SU-DHL-6 (cell line): ENCODE measurements around the gene VWCE.
"Not testable (repeated sequence)": the region's sequence is repeated elsewhere in the genome, so short reads cannot be mapped to it uniquely, and the experiment has no call there.

Experiments
- H2AFZ ChIP-seq: fragments of 200-600 bp; sonication (generic); 2 replicates; pipeline ENCODE4 v1.6.1; 2014; ENCODE audit warnings: low read depth, mild to moderate bottlenecking, moderate library complexity, mixed read lengths, antibody characterized with exemption, low read length; ENCODE audit not compliant: severe bottlenecking
- H3F3A ChIP-seq: fragments of 200-600 bp; shearing (Covaris generic); 2 replicates; pipeline ENCODE4 v1.6.0; 2016; ENCODE audit warnings: antibody characterized with exemption, mild to moderate bottlenecking; ENCODE audit not compliant: insufficient read depth
- H3K27ac ChIP-seq: fragments of 200-600 bp; sonication (generic); 2 replicates; pipeline ENCODE4 v1.5.1; 2016; ENCODE audit warnings: low read depth, mild to moderate bottlenecking, low read length, moderate library complexity, mixed read lengths
- H3K27me3 ChIP-seq: fragments of 200-600 bp; sonication (generic), shearing (Covaris generic); 2 replicates; pipeline ENCODE4 v1.6.0; 2014; ENCODE audit warnings: mild to moderate bottlenecking, low read length
- H3K36me3 ChIP-seq: fragments of 200-600 bp; sonication (generic); 2 replicates; pipeline ENCODE4 v1.6.1; 2014; ENCODE audit warnings: mild to moderate bottlenecking, low read length, mixed read lengths
- H3K4me2 ChIP-seq: fragments of 300-600, 200-600 bp; shearing (Covaris generic), sonication (generic); 2 replicates; pipeline ENCODE4 v1.6.0; 2014; ENCODE audit warnings: low read length, low read depth, mild to moderate bottlenecking; ENCODE audit not compliant: poor library complexity, severe bottlenecking
- H3K4me3 ChIP-seq: fragments of 200-600 bp; sonication (generic); 2 replicates; pipeline ENCODE4 v1.5.1; 2014; ENCODE audit warnings: antibody characterized with exemption, low read length, mild to moderate bottlenecking, mixed read lengths; ENCODE audit not compliant: insufficient read depth, poor library complexity, severe bottlenecking
- H3K79me2 ChIP-seq: fragments of 200-600 bp; sonication (generic); 2 replicates; pipeline ENCODE4 v1.6.1; 2014; ENCODE audit warnings: mild to moderate bottlenecking, low read length, moderate library complexity; ENCODE audit not compliant: insufficient read depth
- H3K9ac ChIP-seq: fragments of 200-600 bp; sonication (generic); 2 replicates; pipeline ENCODE4 v1.7.0; 2014; ENCODE audit warnings: mild to moderate bottlenecking, low read length
- H3K9me2 ChIP-seq: fragments of 200-600 bp; sonication (generic); replicated peaks from 2 replicates; pipeline ENCODE4 v1.6.1; 2014; ENCODE audit warnings: low read length; ENCODE audit not compliant: insufficient read depth
- H3K9me3 ChIP-seq: fragments of 200-600 bp; sonication (generic); 2 replicates; pipeline ENCODE4 v1.6.1; 2014; ENCODE audit warnings: low read length, mixed read lengths; ENCODE audit not compliant: insufficient read depth
- H4K20me1 ChIP-seq: fragments of 200-600 bp; sonication (generic); 2 replicates; pipeline ENCODE4 v1.6.1; 2014; ENCODE audit warnings: low read depth, mild to moderate bottlenecking, antibody characterized with exemption, low read length, moderate library complexity, mixed read lengths

VWCE gene

GRCh38 chr11:61249201-61249600 is 45.9 kb downstream of the VWCE start:
- not testable (repeated sequence) for H3F3A ChIP-seq, H4K20me1 ChIP-seq, H3K27ac ChIP-seq, H3K9me3 ChIP-seq, H3K27me3 ChIP-seq, H2AFZ ChIP-seq, H3K4me2 ChIP-seq, H3K36me3 ChIP-seq, H3K9ac ChIP-seq, H3K9me2 ChIP-seq, H3K4me3 ChIP-seq, H3K79me2 ChIP-seq

- not testable (repeated sequence) for H3F3A ChIP-seq, H3K9me3 ChIP-seq, H2AFZ ChIP-seq, H3K27me3 ChIP-seq, H3K9me2 ChIP-seq, H4K20me1 ChIP-seq, H3K4me3 ChIP-seq, H3K4me2 ChIP-seq, H3K79me2 ChIP-seq, H3K27ac ChIP-seq, H3K36me3 ChIP-seq, H3K9ac ChIP-seq
Measured at GRCh38 chr11:61248071-61248470, 47.0 kb downstream of the VWCE start.

DNA sequence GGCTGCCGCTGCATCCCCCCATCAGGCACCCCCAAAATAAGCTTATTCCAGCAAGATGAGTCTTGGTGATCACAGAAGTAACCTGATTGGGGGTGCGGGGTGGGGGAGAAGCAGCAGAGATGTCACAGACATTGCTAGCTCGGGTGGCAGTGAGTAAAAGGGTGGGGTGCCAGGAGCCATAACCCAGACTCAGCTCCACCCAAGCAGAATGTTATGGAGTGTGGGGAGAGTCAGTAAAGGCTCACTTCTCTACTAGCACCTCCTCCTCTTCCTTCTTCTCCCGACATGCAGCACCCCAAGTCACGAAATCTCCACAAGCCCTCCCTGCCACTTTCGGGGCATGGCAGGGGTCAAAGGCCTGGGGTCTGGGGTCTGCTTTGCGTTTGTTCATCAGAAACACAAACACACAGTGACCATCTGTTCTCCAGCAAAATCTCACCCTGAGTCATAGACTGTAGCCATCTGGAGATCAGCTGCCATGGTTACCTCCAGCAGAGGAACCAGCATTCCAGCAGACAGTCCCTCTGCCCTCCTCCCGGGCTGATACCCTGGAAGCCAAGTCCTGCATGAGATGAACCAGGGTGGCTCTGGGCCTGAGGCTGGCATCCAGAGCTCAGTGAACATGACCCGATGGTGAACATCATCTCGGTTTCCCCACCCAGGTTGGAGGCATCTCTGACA is 49.7 kb downstream of the VWCE start:
- not testable (repeated sequence) for H3K9ac ChIP-seq, H4K20me1 ChIP-seq, H3K27me3 ChIP-seq, H2AFZ ChIP-seq, H3K4me3 ChIP-seq, H3K4me2 ChIP-seq, H3K9me3 ChIP-seq, H3K27ac ChIP-seq, H3K9me2 ChIP-seq, H3K79me2 ChIP-seq, H3K36me3 ChIP-seq, H3F3A ChIP-seq

DNA sequence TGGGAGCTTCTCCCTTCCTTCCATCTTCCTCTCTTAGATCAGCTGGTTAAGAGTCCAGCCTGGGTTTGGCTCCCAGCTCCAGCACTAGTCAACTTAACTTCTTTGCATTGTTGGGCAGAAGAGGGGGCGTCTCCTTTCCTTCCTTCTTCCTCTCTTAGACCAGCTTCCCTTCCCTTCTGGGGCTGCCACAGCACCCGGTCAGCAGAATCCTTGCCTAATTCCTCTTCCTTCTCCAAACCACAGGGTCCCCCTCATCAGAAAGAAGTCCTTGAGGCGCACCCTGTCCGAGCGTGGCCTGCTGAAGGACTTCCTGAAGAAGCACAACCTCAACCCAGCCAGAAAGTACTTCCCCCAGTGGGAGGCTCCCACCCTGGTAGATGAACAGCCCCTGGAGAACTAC is 53.6 kb downstream of the VWCE start:
- H3K36me3 ChIP-seq, H3K4me3 ChIP-seq: not testable (repeated sequence)

GRCh38 chr11:61240875-61241274 is 54.2 kb downstream of the VWCE start, which contains the start of gene PGA5:
Gene PGA5, plus strand, starts transcription at chr11:61241175. Its CDS starts 52 bp downstream, at chr11:61241227.
- H3K4me3 ChIP-seq, H3K27ac ChIP-seq, H3K9me2 ChIP-seq, H3K36me3 ChIP-seq, H3F3A ChIP-seq, H3K79me2 ChIP-seq, H4K20me1 ChIP-seq, H2AFZ ChIP-seq, H3K9ac ChIP-seq, H3K9me3 ChIP-seq, H3K4me2 ChIP-seq, H3K27me3 ChIP-seq: not testable (repeated sequence)

More for the DNA sequence above, 53.6 kb downstream of the VWCE start:
- not testable (repeated sequence) for H2AFZ ChIP-seq, H3K27me3 ChIP-seq, H3K27ac ChIP-seq, H3K9me2 ChIP-seq, H3K9me3 ChIP-seq, H3F3A ChIP-seq, H3K9ac ChIP-seq, H4K20me1 ChIP-seq, H3K4me2 ChIP-seq, H3K79me2 ChIP-seq

GRCh38 chr11:61240288-61240687 is 54.8 kb downstream of the VWCE start:
- not testable (repeated sequence) for H3K79me2 ChIP-seq, H3K36me3 ChIP-seq, H3K27me3 ChIP-seq, H3K27ac ChIP-seq, H3K9me3 ChIP-seq, H3K4me2 ChIP-seq, H3F3A ChIP-seq, H3K4me3 ChIP-seq, H4K20me1 ChIP-seq, H2AFZ ChIP-seq, H3K9me2 ChIP-seq, H3K9ac ChIP-seq

DNA sequence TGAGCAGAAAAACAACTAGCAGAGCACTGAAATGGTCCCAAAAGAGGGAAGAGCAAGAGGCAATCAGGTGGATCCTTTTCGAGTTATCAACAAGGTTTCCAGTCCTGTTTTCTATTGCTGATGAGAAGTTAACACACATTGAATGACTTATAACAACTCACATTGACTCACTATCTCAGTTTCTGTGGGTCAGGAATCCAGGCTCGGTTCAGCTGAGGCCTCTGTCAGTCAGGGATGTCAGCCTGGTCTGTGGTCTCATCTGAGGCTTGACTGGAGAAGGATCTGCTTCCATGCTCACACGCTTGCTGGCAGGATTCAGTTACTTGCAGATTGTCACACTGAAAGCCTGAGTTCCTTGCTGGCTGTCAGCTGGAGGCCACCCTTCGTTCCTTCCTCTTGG is 58.0 kb downstream of the VWCE start:
- not testable (repeated sequence) for H3K4me3 ChIP-seq, H3K9me3 ChIP-seq, H3K4me2 ChIP-seq, H3K9me2 ChIP-seq, H3K79me2 ChIP-seq, H3K27ac ChIP-seq, H3K36me3 ChIP-seq, H3K9ac ChIP-seq, H2AFZ ChIP-seq, H3K27me3 ChIP-seq, H3F3A ChIP-seq, H4K20me1 ChIP-seq

DNA sequence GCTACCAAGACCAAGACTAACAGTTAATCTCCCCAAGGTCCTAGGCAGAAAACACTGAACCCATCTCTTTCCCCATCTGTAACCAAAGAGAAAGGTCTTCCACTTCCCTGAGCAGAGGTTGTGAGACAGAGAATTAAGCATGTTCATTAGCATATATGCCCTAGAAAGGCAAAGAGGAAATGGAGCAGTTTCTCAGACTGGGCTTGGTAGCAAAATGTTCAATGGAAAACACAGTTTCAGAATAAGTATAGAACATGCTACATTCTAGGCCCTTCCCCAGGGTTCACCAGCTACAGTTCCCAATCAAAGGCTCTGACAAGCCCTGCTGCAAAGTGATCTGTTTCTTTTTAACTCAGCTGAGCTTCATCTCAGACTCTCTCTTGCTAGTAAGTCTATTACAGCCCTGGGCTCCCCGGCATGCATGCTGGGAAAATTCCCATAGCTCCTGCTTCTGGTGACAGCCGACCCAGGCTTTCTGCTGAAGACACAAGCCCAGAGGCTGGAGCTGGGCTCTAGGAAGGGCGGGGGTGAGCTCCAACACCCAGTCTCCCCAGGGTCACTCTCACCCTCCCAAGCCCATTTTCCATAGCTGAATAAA is 62.5 kb downstream of the VWCE start:
- not testable (repeated sequence) for H3K9ac ChIP-seq, H3K9me3 ChIP-seq, H2AFZ ChIP-seq, H3K9me2 ChIP-seq, H3F3A ChIP-seq, H3K4me2 ChIP-seq, H3K79me2 ChIP-seq, H3K36me3 ChIP-seq, H4K20me1 ChIP-seq, H3K27me3 ChIP-seq, H3K27ac ChIP-seq, H3K4me3 ChIP-seq
